ENCODE data around the gene TMEM9B.
"Not testable (repeated sequence)": the region's sequence is repeated elsewhere in the genome, so short reads cannot be mapped to it uniquely, and the experiment has no call there.

TMEM9B gene

DNA sequence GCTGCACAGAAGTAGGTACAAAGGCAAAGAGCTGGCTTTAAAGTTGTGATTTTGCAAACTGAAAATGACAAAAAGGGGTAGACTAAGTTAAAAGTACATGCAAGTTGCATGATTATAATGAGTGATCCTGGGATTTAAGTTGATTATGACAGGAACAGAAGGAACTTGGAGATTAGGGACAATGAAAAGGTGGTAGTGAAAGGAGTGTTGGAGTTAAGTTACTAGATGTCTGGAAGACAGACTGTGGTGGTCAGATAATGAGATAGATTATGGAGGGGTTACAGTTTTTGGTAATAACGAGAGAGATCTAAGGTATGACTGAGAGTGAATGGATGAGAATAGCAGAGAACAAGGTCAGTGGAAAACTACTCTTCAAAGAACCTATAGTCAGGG, 7.7 kb upstream of the TMEM9B start:
- DNase-seq: no peak

DNA sequence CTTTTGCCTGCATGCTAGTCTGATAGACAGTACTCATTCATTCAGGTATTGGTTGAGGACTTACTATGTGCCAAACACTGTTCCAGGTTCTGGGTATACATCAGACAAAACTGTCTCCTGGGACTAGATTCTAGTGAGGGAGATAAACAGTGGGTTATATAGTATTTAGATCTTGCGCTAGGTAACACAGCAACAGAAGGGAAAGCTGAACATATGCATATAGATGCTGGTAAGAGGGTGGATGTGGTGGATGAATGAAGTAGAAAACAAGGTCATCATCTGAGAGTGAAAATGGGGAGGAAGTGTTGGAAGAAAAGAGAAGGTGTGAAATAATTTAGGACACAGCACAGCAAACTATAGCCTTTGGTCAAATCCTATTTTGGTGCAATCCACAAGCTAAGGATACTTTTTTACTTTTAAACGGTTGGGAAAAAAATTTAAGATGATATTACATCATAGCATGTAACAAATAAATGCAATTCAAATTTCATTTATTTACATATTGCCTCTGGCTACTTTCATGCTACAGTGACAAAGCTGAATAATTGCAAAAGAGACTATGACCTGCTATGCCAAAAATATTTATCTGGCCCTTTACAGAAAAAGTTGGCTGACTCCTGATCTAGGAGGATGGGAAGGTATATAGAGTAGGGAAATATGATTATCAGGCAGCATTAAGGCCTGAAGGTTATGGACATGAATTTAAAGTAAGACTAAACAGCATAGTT, 7.1 kb upstream of the TMEM9B start:
- no peak for DNase-seq

DNA sequence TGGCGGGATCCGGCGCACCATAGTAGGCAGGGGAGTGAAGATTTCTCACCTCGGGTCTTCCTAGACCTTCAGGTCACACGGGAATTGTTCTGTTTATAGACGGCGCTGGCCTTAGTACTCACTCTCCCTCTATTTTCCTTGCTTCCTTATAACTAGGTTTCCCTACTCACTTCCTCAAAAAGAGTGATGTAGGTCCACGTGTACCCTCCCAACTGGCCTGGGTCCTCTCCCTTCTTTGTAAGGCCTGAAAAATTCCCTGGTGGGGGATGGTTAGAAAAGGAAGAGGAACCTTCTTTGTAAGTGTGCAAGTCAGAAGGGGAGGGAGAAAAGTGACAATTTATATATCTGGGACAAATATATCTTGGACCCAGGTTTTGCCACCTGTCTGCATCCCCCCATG, 2.9 kb upstream of the TMEM9B start:
- no peak for DNase-seq

DNA sequence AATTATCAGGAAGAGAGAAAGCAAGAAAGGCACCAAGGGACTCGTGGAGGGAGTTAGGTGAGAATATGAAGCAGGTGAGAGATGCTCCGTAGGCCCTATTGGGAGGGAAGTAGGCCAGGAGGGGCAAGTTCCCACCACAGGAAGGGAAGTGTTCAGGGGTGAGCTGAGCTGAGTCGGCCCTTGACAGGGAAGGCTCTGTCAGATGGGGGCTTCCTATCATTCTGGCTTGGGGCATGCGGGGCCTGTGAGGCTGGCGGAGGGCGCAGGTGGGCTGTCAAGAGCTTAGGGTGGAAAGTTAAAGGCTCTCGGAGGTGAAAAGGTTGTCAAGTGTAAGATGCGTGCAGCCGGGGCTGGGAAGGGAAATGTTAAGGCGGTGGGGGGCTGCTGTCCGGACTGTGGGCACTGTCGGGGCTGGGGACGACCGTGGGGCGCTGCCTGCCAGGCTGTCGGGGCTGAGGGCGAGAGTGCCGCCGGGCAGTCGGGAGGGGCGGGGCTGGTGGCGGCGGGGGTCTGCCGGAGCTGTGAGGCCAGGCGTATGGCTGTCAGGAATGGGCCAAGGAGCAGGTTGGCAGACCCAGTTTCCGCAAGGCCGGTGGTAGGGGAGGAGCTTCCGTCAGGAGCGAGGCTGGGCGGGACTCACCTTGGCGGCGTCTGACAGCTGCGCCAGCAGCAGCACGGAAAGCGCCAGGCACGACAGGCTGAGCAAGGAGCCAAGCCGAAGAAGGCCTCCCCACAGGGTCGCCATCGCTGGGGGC, 496 bp downstream of the TMEM9B start:
- peak; percentile 92 for DNase-seq

DNA sequence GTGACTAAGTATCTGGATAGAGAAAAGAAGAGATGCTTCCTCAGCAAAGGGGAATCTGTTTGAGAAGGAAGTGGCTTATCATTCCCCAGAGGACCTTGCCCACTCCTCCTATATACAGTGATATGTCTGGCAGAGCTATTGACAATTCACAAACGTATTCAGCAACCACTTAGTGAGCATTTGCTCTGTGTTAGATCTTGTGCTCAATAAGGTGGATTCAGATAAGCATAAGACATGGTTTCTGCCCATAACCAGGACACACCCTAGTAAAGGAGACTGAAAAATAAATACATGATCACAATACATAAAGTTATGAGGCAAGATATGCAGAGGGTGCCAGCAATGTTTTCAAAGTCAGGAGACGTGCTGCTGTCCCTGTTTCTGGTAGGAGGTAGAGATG, 1.4 kb downstream of the TMEM9B start:
- DNase-seq: no peak

DNA sequence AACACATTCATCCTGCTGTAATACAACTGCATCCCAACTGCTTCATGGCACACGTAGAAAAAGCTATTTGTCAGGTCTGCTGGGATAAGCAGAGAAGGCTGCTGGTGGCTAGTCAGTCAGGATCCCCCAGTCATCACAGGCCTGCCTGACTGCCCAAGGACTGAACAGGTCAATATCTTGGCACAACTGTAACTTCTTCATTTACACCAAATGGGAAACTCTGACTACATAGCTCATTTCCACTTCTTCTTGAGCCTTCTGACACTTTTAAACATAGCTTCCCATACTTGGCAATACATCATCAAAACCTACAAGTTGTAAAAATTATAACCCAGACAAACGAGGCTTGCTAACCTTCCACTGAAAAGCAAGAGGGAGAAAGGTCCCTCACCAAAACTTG, 2.8 kb downstream of the TMEM9B start:
- DNase-seq: no peak

DNA sequence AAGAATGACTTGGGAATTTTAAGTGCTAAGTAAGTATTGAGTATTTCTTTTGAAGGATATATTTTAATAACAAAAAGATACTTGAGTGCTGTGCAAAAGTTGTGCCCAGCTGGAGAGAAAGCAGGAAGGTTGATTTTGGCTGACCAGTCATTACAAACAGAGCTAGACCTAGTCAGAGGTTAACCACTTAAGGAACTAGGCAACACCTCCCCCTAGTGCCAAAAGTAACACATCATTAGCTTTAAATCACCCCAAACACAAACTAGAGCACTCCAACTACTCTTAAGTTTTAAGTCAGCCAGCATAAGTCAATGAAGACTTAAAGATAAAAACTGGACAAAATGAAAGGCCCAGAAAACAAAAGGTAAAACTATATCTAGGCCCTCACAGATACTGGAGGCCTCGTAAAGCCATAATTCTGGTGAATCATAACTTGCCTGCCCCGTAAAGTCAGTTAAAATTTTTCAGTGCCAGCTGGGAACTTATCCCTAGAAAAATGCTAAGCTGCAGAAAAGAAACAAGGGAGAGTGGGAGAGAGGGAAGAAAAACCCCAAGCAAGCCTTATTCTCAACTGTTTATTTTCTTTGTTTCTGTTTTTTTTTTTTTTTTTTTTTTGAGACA, 4.6 kb downstream of the TMEM9B start:
- DNase-seq: peak; percentile 28

DNA sequence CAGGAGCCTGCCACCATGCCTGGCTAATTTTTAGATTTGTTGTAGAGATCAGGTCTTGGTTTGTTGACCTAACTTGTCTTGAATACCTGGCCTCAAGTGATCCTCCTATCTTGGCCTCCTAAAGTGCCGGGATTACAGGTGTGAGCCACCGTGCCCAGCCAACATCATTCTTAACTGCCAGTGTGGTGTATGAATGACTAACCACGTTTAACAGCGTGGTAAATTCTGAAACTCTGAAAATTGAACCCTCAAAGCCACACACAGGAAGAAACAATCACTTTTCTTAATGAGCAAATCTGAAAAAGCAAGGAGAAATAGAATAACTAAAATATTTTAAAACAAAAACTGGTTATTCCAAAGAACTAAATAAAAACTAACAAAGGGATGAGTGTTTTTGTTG, 7.4 kb downstream of the TMEM9B start:
- no peak for DNase-seq

DNA sequence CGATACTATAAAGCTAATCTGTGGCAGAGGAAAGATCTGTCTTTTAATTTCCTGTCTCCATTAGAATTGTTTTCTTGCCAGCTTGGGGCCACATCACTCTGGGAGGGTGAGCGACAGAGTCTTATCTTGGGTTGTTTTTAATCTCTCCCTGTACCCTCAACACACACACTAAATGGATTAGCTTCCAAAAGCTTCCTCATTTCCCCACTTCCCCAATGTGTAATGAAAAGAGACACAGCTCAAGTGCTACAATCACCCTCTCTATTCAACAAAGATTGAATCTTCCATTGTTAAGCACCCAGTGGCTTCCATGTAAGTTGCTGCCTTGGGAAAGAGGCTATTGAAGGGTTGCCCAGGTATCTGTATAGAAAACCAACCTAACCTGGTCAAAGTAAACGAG, 15.4 kb downstream of the TMEM9B start:
- DNase-seq: no peak

DNA sequence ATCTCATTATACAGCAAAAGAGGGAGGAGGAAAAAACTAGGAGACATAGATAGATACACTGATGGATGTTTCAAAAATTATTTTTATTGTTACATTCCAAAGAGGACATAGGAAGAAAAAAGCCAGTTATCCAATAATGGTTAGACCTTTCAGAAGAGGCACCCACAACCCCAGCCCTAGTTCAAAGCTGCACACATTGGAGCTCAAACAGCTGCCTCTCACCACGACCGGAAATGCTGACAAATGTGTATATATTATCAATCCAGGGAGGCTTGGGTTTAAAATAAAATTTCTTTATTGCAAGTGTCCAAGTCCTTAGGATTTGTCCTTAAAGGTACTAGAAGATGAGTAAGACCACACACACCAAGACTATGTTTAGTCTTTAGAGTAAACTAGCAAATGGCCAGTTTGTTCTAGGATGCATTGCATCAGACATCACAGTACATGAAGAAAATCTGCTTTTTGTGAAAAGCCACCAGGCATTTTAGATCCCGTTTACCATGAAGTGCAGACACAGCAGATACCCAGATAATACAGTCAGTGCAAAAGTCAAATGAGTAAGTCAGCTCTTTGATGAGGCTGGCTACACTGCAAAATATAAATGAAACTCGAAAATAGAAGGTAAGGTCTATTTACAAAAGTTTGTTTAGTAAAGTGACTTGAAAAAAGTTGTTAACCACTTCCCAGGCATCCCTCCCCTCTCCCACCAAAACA, 16.9 kb downstream of the TMEM9B start:
- no peak for DNase-seq

DNA sequence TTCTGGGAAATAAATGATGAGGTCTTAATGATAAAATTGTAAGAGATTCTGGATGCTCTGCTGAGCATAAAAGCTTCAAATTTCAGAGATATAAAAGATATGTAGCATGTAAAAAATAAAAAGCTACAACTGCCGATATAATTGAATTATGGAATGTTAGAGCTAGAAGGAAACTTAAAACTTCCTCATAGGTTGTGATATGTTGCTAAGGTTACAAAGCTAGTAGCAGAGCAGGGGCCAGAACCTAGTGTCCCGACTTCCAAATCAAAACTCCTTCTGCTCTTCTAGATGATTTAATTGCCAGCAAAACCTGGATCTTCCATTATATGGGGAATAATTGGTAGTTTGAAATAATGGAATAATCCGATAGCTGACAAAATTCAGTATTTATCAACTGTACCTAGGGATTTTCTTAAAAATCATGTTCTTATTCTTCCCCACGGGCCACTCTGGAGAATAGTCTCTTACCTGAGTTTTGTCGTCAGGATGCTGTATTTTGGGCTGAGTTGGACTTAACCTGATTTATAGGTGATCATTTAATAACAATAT, 21.6 kb downstream of the TMEM9B start, which contains the start of gene ASCL3:
Gene ASCL3 (minus strand): TSS at position 499 of the 549 bp plus-strand sequence. CDS start 4,855 bp downstream, outside the sequence.
- no peak for DNase-seq

DNA sequence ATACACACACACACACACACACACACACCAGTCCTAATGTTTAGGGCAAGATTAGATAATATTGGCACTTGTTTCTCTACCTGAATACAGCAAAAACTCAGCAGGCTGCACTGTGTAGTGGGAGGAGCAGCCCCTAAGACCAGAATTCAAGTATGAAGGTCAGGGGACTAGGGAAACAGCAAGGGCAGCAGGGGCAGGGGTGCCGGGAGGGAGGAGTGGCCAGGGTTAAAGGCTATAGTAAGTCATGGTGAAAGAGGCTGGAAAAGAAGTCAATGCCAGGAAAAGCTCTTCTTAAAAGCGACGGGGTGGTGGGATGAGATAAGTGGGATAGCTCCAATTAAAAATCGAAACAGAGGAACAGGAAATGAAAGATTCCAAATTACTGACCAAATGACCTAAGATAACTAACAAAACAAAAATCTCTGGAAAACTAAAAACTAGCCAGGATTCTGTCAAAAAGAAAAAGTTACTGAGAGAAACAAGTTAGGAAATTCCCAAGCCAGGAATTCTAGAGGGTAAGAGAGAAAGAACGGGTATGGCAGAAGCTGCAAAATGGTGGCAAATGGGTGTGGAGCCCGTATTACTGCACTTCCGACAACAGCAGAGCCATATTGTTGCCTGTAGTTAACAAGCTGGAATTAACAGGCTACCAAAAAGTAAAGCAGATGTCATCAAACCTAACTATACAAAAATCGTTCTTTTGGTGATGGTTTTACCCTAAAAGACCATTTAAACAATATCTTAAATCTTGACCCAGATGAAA, 22.7 kb downstream of the TMEM9B start:
- DNase-seq: peak; percentile 21

DNA sequence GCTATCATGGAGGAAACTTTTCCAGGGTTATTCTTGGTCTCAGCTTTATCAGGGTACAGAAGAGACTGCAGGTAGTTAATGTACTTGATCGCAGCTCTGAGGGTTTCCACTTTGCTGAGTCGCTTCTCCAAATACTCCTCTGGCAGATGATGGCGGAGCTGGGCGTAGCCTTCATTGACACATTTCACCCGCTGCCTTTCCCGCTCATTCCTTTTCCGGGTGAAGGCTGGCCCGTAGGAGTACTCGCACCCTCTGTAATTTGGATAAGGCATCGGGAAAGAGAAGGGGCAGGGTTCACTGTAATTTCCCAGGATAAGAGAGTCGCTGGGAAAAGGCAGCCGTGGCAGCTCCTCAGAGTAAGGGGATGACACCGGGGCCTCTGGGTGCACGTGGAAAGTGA, 26.6 kb downstream of the TMEM9B start:
- DNase-seq: no peak

DNA sequence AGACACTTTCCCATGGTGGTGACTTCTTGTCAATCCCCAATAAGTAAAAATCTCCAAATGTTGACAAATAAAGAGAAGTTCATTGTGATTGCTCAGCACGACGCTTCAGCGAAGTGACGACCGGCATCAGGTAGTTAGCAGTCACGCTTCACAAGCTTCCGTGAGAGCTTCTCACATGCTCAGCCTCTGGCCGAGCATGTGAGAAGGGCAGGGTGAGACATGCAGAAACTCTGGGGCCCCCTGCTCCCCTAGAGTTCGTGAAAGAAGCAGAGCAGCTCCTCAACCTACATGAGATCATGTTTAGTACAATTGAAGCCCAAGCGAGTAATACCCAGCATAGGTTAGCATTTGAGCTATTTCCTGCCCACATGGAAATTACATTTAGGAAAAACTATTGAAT, 27.1 kb downstream of the TMEM9B start:
- DNase-seq: no peak

DNA sequence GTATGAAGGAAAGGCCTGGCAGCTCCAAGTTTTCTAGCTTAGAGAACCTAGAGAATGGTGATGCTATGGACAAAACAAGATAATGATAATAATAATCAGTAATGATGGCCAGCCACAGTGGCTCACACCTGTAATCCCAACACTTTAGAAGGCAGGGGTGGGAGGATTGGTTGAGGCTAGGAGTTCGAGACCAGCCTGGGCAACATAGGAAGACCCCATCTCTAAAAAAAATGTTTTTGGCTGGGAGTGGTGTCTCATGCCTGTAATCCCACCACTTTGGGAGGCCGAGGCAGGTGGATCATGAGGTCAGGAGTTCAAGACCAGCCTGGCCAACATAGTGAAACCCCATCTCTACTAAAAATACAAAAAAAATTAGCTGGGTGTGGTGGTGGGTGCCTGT, 28.5 kb downstream of the TMEM9B start:
- not testable (repeated sequence) for DNase-seq

DNA sequence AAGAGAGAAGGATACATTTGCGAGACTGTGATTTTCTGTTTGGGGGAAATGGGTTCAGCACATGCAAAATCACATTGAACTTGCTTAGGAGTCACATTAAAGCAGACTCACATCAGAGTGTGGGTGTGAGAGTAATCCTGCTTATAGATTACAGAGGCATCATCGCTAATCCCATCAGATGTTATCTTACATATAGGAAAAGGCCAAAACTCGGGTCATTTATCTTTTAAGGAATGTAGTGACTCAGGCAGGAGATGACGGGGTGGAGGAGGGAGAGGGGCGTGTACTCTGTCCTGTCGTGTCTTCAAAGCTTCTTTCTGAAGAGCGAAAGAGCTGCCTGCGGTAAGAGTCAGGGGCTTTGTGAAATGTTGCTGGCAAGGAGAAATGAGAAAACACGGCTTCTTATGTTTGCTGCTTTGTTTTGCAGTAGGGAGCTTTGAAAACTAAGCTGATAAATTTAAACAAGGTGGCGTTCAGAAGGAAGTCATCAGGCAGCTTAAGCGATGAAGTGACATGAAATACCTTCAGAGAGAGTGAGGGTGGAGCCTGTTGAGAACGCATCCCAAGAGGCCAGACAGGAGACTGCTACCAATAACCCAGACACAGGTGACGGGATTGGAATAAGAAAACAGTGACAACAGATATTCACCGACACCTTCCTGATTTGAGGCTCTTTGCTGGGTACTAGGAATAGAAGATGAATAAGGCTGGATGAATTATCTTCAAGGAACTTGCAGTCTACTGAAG, 29.3 kb downstream of the TMEM9B start:
- no peak for DNase-seq

DNA sequence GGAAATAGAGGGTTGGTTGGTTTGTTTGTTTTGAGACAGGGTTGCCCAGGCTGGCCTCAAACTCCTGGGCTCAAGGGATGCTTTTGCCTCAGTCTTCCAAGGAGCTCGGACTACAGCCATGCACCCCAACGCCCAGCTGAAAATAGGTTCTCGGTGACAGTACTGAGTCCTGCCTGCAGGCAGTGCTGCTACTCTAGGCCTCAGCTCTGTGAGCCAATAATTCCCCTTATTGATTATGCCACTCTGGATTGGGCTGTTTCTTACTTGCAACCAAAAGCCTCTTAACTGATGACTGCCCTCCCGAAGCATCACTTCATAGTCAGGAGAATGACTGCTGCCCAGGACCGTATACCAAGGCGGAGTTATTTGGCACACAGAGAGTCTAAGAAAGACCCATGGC, 30.3 kb downstream of the TMEM9B start:
- no peak for DNase-seq

DNA sequence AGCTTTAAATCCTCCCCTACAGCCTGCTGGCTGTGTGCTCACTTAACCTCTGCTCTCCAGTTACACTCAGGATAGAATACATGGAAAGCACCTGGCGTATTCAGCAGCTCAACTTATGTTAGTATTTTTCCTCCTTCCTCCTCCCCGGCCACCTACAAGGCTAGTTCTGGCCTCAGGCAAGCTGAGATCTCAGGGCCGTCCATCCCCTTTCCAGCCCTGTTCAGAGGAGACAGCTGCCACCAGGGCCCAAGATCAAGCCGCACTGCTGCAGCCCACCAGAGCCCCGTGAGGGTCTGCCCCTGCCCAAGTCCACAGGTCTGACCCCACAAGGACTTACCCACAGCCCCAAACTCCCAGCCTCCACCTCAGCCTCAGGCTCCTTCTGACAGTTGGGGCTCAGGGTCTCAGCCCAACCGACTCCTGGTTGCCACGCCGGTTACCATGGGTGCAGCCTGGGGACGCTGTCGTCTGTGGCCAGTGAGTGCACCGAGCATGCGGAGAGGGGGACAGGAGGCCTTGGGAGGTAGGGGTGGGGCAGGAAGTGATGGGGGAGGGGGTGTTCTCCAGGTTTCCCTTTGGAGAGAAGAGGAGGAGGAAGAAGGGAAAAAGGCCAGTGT, 31.6 kb downstream of the TMEM9B start, which contains the start of gene C11orf16:
Gene C11orf16 (minus strand): TSS at position 384 of the 617 bp plus-strand sequence. CDS start 639 bp downstream, outside the sequence.
- no peak for DNase-seq

DNA sequence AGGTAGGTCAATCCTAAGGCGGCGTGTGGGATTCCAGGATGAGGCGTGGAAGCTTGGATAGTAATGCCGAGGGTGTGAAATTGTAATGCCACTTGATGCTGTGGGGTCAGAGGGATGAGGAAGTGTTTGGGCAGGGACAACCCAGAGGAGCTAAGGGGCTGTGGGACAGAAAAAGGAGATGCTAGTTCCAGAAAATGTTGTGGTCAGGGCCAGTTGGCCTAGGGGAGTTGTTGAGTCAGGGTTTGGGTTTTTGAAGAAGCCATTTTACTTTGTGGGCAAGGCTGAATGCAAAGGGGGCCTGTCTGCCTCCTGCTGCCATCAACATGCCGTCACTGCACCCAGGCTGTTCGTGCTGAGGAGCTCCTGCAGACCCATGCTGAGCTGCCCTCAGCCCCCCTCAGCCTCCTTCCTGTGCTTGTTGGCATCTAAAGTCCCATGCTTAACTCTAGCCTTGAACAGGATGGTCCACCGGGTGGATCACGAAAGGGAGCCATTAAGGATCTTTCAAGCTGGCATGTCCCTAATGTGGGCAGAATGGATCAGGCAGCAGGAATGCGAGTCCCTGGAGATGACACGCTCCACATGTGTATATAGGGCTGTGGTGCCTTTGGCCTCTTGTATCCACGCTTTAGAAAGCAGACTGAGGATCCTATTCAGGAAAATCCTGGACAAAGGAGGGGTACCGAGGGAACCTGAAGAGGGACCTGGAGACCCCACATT, 33.6 kb downstream of the TMEM9B start:
- no peak for DNase-seq

DNA sequence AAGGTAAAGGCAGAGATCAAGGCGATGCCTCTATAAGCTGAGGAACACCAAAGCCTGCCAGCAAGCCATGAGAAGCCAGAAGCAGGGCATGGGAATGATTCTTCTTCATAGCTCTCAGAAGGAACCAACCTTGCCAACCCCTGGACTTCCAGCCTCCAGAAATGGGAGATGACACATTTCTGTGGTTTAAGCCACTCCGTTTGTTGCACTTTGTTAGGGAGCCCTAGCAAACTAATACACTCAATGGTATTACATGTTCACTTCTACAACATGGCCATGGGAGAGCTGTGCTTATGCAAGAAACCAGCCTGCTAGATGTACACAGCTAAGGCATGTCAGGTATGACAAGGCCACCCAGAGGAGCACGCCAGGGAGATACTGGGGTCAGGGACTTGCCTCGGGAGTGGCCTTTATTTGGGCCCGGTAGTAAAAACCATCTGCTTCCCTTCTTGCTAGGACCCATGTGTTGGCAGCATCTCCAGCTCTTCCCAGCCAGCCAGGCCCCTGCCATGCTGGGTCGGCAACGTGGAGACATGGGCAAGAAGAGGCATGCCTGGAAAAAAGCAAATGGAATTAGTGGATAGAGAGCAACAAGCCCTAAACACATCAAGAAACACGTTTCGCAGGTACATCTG, 35.1 kb downstream of the TMEM9B start:
- DNase-seq: no peak

Data from NCI-H2227 treated with DMSO at 0.1 percent for 48 hours (cell line).